Thyroid gland (tissue), 4 donors: ENCODE results near the gene RNF215. TPM values are rescaled to one million over a fixed set of nuclear protein-coding genes. Genes with fewer than 3 reads are reported as not detected.

Source experiments
- DNase-seq, 2 donors: peaks; one replicate each; pipeline ENCODE4 v3.0.0-alpha.2; 2019
- H3K27ac ChIP-seq, 3 donors: fragments of 200-600 bp; sonication (generic); 1 replicate in 2 of 3; 2 replicates in 1 of 3; pipeline ENCODE4 v1.5.1; 2016 to 2019; ENCODE audit warnings: mild to moderate bottlenecking in 1 of 3, moderate library complexity in 1 of 3
- H3K27me3 ChIP-seq: fragments of 200-600 bp; sonication (generic); one replicate; pipeline ENCODE4 v1.5.1; 2019
- H3K36me3 ChIP-seq, 2 donors: fragments of 200-600 bp; sonication (generic); one replicate each; pipeline ENCODE4 v1.5.1; 2016 to 2019
- H3K4me1 ChIP-seq, 2 donors: fragments of 200-600 bp; sonication (generic); one replicate each; pipeline ENCODE4 v1.5.1; 2017 to 2019
- H3K4me3 ChIP-seq, 3 donors: fragments of 200-600 bp; sonication (generic); replicated peaks in 1 of 3; 1 replicate in 2 of 3; 2 replicates in 1 of 3; pipeline ENCODE4 v1.5.1; 2016; ENCODE audit warnings: mild to moderate bottlenecking in 1 of 3
- H3K9me3 ChIP-seq: fragments of 200-600 bp; sonication (generic); one replicate; pipeline ENCODE4 v1.5.1; 2017
- CTCF ChIP-seq, 6 experiments: fragments of 200-600 bp in 3 of 6; fragments of 450-650 bp in 3 of 6; sonication (generic) in 3 of 6; IDR thresholded peaks; one replicate each; pipeline ENCODE4 v1.5.1; 2016 to 2019; ENCODE audit warnings: antibody characterized with exemption in 6 of 6, mild to moderate bottlenecking in 2 of 6, inconsistent platforms in 1 of 6, moderate library complexity in 1 of 6
- POLR2A ChIP-seq, 2 donors: fragments of 450-650 bp; IDR thresholded peaks; one replicate each; pipeline ENCODE4 v1.6.1; 2017; ENCODE audit warnings: antibody characterized with exemption in 2 of 2, mild to moderate bottlenecking in 2 of 2, moderate library complexity in 1 of 2
- WGBS, 2 donors: methylation state at CpG; one replicate each; pipeline ENCODE4 v1.1.5; 2017; 5-methylcytosine and 5-hydroxymethylcytosine counted together
- intact Hi-C: fragments of 100-400 bp; cut with DNase I; formaldehyde crosslinking; loops from one replicate; pipeline ENCODE4 v1.15.1; 2023
- small RNA-seq: library from RNA; depleted of rRNA; stranded (forward); fragments of <200 nt; gene quantifications from one replicate; pipeline ENCODE3, GENCODE V24; 2016
- total RNA-seq, 4 donors: library from RNA; depleted of rRNA; stranded (reverse); fragments of >200 nt; gene quantifications; one replicate each; pipeline ENCODE4 v1.2.3, GENCODE V29; 2016

RNF215 gene
- total RNA-seq, 4 donors from 2014 or later, result 14.8 to 25.5 (median 18.8) TPM

GRCh38 chr22:30332994-30333706, 54.1 kb downstream of the RNF215 start:
- H3K4me1 ChIP-seq, result no peaks in the 10 kb centered on the region
- no peak overlapping the region for H3K4me3 ChIP-seq
- no peaks in the 10 kb centered on the region for H3K27me3 ChIP-seq
- TF ChIP-seq POLR2A (IDR thresholded peaks at IDR 0.05) (no peak), CTCF (IDR thresholded peaks at IDR 0.05) (no peak)
- no peak overlapping the region for H3K27ac ChIP-seq
- intact Hi-C loops, result no loop called here
- H3K36me3 ChIP-seq, result peaks cover 58% of the 10 kb centered on the region in 2 donors
- no peak for DNase-seq
- WGBS, 2 donors, result 77 to 90% methylated on average over 2 of the region's 2 CpGs
- H3K9me3 ChIP-seq, result no peaks in the 10 kb centered on the region

- Histone ChIP-seq H3K36me3 (peaks cover 52 to 53% of the 10 kb centered on the region in 2 donors), H3K27ac (no peak overlapping the region), H3K9me3 (no peaks in the 10 kb centered on the region), H3K4me1 (peaks cover 2% of the 10 kb centered on the region in 2 donors), H3K4me3 (no peak overlapping the region), H3K27me3 (no peaks in the 10 kb centered on the region)
- intact Hi-C loops, result no loop called here
- WGBS, 2 donors, result 83 to 88% methylated on average over 5 of the region's 5 CpGs
- no peak for DNase-seq
- TF ChIP-seq CTCF (IDR thresholded peaks at IDR 0.05) (no peak), POLR2A (IDR thresholded peaks at IDR 0.05) (no peak)
Measured at GRCh38 chr22:30332551-30332950, 54.7 kb downstream of the RNF215 start.

Small RNA genes within 50 kb of the gene (small RNA-seq; reads per million reads assigned to genes)
- gene AC004832.3 (not detected), gene RNU6-564P (0.75 reads per million)

Other genes starting within 250 kb of the RNF215 start
- 1 to 10 TPM in 3 of 4 donors, under 1 TPM in 1; 0.89 to 2.6 (median 2.2) TPM for gene LIF, start 140.7 kb downstream of the RNF215 start, total RNA-seq
- under 1 TPM in 1 of 4 donors, not detected in 3; 0.40 TPM for gene OSM, start 120.6 kb downstream of the RNF215 start, total RNA-seq
- 10 to 100 TPM; 16.5 to 36.0 (median 27.7) TPM for gene CASTOR1, start 97.9 kb downstream of the RNF215 start, total RNA-seq
- 10 to 100 TPM; 28.4 to 44.7 (median 35.9) TPM for gene TBC1D10A, start 60.5 kb downstream of the RNF215 start, total RNA-seq
- 100 to 1,000 TPM in 3 of 4 donors, 10 to 100 TPM in 1; 52.8 to 193 (median 135) TPM for gene SF3A1, start 30.5 kb downstream of the RNF215 start, total RNA-seq
- 10 to 100 TPM in 3 of 4 donors, 1 to 10 TPM in 1; 8.1 to 18.3 (median 15.6) TPM for gene CCDC157, start 30.4 kb downstream of the RNF215 start, total RNA-seq
- 10 to 100 TPM; 26.6 to 59.1 (median 30.4) TPM for gene SEC14L2, start 9.6 kb upstream of the RNF215 start, total RNA-seq
- gene MTFP1, start 38.4 kb upstream of the RNF215 start, total RNA-seq, result 10 to 100 TPM in 3 of 4 donors, 1 to 10 TPM in 1; 5.8 to 25.7 (median 14.4) TPM
- 1 to 10 TPM in 1 of 4 donors, not detected in 3; 1.5 TPM for gene SEC14L3, start 84.6 kb upstream of the RNF215 start, total RNA-seq
- gene SEC14L4, start 118.3 kb upstream of the RNF215 start, total RNA-seq, result under 1 TPM in 3 of 4 donors, not detected in 1; 0.13 to 0.39 (median 0.22) TPM
- under 1 TPM in 1 of 4 donors, not detected in 3; 0.11 TPM for gene SEC14L6, start 159.3 kb upstream of the RNF215 start, total RNA-seq
- 1 to 10 TPM in 1 of 4 donors, under 1 TPM in 2, not detected in 1; 0.50 to 1.4 (median 0.67) TPM for gene GAL3ST1, start 187.3 kb upstream of the RNF215 start, total RNA-seq
- 10 to 100 TPM; 36.6 to 62.4 (median 47.9) TPM for gene PES1, start 204.5 kb upstream of the RNF215 start, total RNA-seq
- gene TCN2, start 219.8 kb upstream of the RNF215 start, total RNA-seq, result 10 to 100 TPM; 26.3 to 55.1 (median 41.4) TPM
- 1 to 10 TPM; 3.7 to 6.3 (median 5.0) TPM for gene SLC35E4, start 248.4 kb upstream of the RNF215 start, total RNA-seq